ENCODE results near the gene DLGAP1.

DNA sequence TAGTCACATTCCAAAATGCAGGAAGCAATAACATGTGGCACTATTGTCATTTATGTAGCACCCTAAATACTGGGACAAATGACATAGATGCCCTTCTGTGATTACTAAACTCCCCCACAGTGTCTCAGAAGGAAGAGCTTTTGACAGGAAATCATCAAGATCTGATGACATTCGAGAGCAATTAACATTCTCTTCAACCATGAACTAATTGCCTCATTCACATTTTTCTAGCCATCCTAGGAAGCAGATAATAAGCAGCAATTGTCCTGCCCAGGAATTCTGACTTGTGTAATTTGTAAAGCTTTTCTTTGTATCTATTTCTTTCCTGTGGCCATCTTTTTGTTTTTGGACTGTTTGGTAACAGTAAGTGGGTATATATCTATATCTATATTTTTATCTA lies 712.6 kb downstream of the DLGAP1 start:
- TF ChIP-seq CTCF (IDR thresholded peaks at IDR 0.05) (no peak), EP300 (IDR thresholded peaks at IDR 0.05; ENCODE audit: borderline replicate concordance in 1 of 2, low read depth in 1 of 2, low read length in 1 of 2) (no peak), MXI1 (IDR thresholded peaks at IDR 0.05; ENCODE audit: low read depth, low read length) (no peak), JUND (IDR thresholded peaks at IDR 0.05) (no peak), POLR2AphosphoS5 (IDR thresholded peaks at IDR 0.05; ENCODE audit: low read depth, low read length) (no peak), TCF12 (IDR thresholded peaks at IDR 0.05) (no peak), REST (IDR thresholded peaks at IDR 0.05; ENCODE audit: low read depth, low read length) (no peak), EZH2phosphoT487 (IDR thresholded peaks at IDR 0.05; ENCODE audit: borderline replicate concordance, low read depth) (no peak), RFX5 (IDR thresholded peaks at IDR 0.05; ENCODE audit: low read length) (no peak), PBX3 (IDR thresholded peaks at IDR 0.05) (no peak)
- TF ChIP-seq, protein P1, sequence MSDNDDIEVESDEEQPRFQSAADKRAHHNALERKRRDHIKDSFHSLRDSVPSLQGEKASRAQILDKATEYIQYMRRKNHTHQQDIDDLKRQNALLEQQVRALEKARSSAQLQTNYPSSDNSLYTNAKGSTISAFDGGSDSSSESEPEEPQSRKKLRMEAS (IDR thresholded peaks at IDR 0.05; ENCODE audit: low read depth): no peak
